Measurements from ENCODE around the gene XCL1.
A peak's percentile ranks its signal among the peaks of the same experiment; 100 is the strongest.

The XCL1 gene

GRCh38 chr1:168598125-168598524, 21.7 kb downstream of the XCL1 start:
- no peak for TF ChIP-seq CTCF (conservative IDR thresholded peaks at IDR 0.05; ENCODE audit: low read depth)
- CTCF ChIA-PET = interaction anchor here (0.6 kb wide), 1 partner anchor 279 kb away, joined by 3 read pairs; no protein-coding TSS in a partner anchor
- no peak for DNase-seq (ENCODE audit: low spot score)
- H3K27ac ChIP-seq = no peak overlapping the region
- POLR2A ChIA-PET (ENCODE audit: low non-redundant PET) = no interaction called here

GRCh38 chr1:168598892-168599291, 22.5 kb downstream of the XCL1 start:
- no peak for TF ChIP-seq CTCF (conservative IDR thresholded peaks at IDR 0.05; ENCODE audit: low read depth)
- CTCF ChIA-PET = no interaction called here
- no peak overlapping the region for H3K27ac ChIP-seq
- no peak for DNase-seq (ENCODE audit: low spot score)
- POLR2A ChIA-PET (ENCODE audit: low non-redundant PET) = no interaction called here

- no peak overlapping the region for H3K27ac ChIP-seq
- TF ChIP-seq CTCF (conservative IDR thresholded peaks at IDR 0.05; ENCODE audit: low read depth) = no peak
- no peak for DNase-seq (ENCODE audit: low spot score)
- ChIA-PET CTCF (interaction anchor here (0.7 kb wide), 1 partner anchor 190 kb away, joined by 3 read pairs; no protein-coding TSS in a partner anchor), POLR2A (ENCODE audit: low non-redundant PET) (no interaction called here)
Measured at GRCh38 chr1:168599641-168600040, 23.2 kb downstream of the XCL1 start.

DNA sequence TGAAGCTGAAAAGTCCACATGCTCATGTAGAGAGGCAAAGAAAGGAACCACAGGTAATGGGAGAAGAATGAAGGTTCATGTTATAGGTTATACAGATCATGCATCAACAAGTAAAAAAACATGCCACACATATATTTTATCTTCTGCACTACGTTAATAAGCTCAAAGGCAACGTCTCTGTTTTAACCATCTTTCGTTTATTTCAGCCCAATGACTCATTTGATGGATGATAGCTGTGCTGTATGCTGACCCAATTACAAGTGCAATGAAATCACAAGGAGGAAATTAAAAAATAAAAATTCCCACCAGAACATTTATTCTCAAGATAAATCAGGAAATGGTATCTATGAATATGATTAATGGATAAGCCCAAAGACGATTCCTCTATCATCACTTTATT, 24.6 kb downstream of the XCL1 start:
- no peak overlapping the region for H3K27ac ChIP-seq
- CTCF ChIA-PET = interaction anchor here (0.5 to 0.8 kb wide), 4 partner anchors 25 to 747 kb away, joined by 3 to 6 read pairs (median 4); no protein-coding TSS in a partner anchor
- DNase-seq (ENCODE audit: low spot score) = no peak
- no peak for TF ChIP-seq CTCF (conservative IDR thresholded peaks at IDR 0.05; ENCODE audit: low read depth)
- POLR2A ChIA-PET (ENCODE audit: low non-redundant PET) = no interaction called here

DNA sequence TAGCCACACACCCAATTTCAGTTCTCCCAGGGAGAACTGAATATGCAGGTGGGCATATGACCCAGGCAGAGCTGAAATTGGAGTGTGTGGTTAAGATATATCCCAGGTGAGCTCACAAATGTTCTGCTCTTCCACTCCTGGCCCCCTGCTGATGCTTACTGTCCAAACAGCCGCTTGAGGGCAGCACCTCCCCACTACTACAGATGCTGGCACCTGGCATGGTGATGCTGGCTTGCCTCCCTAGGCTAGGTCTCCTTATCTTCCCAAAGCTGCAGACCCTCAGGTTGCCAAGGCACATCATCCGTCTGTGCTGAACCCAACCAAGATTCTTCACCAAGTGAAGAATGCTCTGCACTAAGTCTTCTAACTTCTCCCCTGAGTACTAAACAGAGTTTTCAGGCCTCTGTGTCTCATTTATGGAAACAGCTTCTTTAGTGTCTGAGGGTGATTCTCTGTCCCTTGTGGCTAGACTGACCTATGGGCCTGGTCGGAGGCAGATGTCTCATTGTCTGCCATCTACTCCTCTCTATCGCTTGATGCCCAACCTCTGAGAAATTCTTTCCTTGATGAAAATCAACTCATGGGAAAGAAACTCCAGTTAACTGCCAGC, 27.2 kb downstream of the XCL1 start:
- TF ChIP-seq CTCF (conservative IDR thresholded peaks at IDR 0.05; ENCODE audit: low read depth) = peak; percentile 63
- ChIA-PET CTCF (interaction anchor here (0.5 to 1.8 kb wide), 9 partner anchors 11 to 1472 kb away, joined by 3 to 12 read pairs (median 3); no protein-coding TSS in a partner anchor), POLR2A (ENCODE audit: low non-redundant PET) (no interaction called here)
- peak; percentile 36 for DNase-seq (ENCODE audit: low spot score)
- H3K27ac ChIP-seq = no peak overlapping the region

- no peak for DNase-seq (ENCODE audit: low spot score)
- CTCF ChIA-PET = interaction anchor here (0.6 kb wide), 1 partner anchor 163 kb away, joined by 3 read pairs; no protein-coding TSS in a partner anchor
- POLR2A ChIA-PET (ENCODE audit: low non-redundant PET) = no interaction called here
- no peak for TF ChIP-seq CTCF (conservative IDR thresholded peaks at IDR 0.05; ENCODE audit: low read depth)
- H3K27ac ChIP-seq = no peak overlapping the region
Measured at GRCh38 chr1:168605443-168605842, 29.0 kb downstream of the XCL1 start.
